H9 (cell line): ENCODE data around the gene TRIM28. TPM values are rescaled to one million over a fixed set of nuclear protein-coding genes. Genes with fewer than 3 reads are reported as not detected.

Source experiments
- DNase-seq: peaks from one replicate; pipeline ENCODE4 v3.0.0-alpha.2; 2017
- H2AFZ ChIP-seq: one replicate; pipeline ENCODE4 v1.6.1; 2013; ENCODE audit warnings: mild to moderate bottlenecking, low read length, control low read depth, moderate library complexity
- H2AK5ac ChIP-seq: 2 replicates; pipeline ENCODE4 v1.6.1; 2013; ENCODE audit warnings: low read length, control low read depth, mixed read lengths; ENCODE audit not compliant: insufficient read length
- H2BK120ac ChIP-seq: one replicate; pipeline ENCODE4 v1.6.1; 2013; ENCODE audit warnings: low read depth, mild to moderate bottlenecking, low read length, control low read depth, inconsistent platforms; ENCODE audit not compliant: poor library complexity, severe bottlenecking
- H2BK12ac ChIP-seq: 2 replicates; pipeline ENCODE4 v1.6.1; 2013; ENCODE audit warnings: low read length, control low read depth, mixed read lengths, low read depth; ENCODE audit not compliant: insufficient read length
- H2BK15ac ChIP-seq: 2 replicates; pipeline ENCODE4 v1.6.1; 2013; ENCODE audit warnings: low read depth, low read length, control low read depth
- H2BK20ac ChIP-seq: one replicate; pipeline ENCODE4 v1.6.1; 2013; ENCODE audit warnings: low read depth, mild to moderate bottlenecking, low read length, control low read depth, inconsistent platforms; ENCODE audit not compliant: poor library complexity, severe bottlenecking
- H2BK5ac ChIP-seq: 2 replicates; pipeline ENCODE4 v1.6.1; 2013; ENCODE audit warnings: low read length, control low read depth, mixed read lengths; ENCODE audit not compliant: insufficient read length
- H3K14ac ChIP-seq: 2 replicates; pipeline ENCODE4 v1.6.1; 2013; ENCODE audit warnings: low read length, control low read depth; ENCODE audit not compliant: insufficient read depth
- H3K18ac ChIP-seq: 2 replicates; pipeline ENCODE4 v1.6.1; 2013; ENCODE audit warnings: low read depth, mild to moderate bottlenecking, mixed read lengths, low read length, control low read depth; ENCODE audit not compliant: insufficient read length
- H3K23ac ChIP-seq: 2 replicates; pipeline ENCODE4 v1.6.1; 2013; ENCODE audit warnings: low read length, control low read depth, mixed read lengths, low read depth; ENCODE audit not compliant: insufficient read length
- H3K23me2 ChIP-seq: 2 replicates; pipeline ENCODE4 v1.6.1; 2013; ENCODE audit warnings: low read depth, mild to moderate bottlenecking, mixed read lengths, low read length, control low read depth; ENCODE audit not compliant: insufficient read length, poor library complexity, severe bottlenecking
- H3K27ac ChIP-seq: 2 replicates; pipeline ENCODE4 v1.5.1; 2013; ENCODE audit warnings: low read length, control low read depth, mixed read lengths, low read depth; ENCODE audit not compliant: insufficient read length
- H3K27me3 ChIP-seq: 2 replicates; pipeline ENCODE4 v1.6.1; 2013; ENCODE audit warnings: low read length, control low read depth, inconsistent platforms; ENCODE audit not compliant: insufficient read depth
- H3K4ac ChIP-seq: 2 replicates; pipeline ENCODE4 v1.6.1; 2013; ENCODE audit warnings: low read depth, mild to moderate bottlenecking, control low read depth, inconsistent platforms, low read length, moderate library complexity
- H3K4me1 ChIP-seq: 2 replicates; pipeline ENCODE4 v1.6.1; 2013; ENCODE audit warnings: low read length, control low read depth, inconsistent platforms; ENCODE audit not compliant: insufficient read depth
- H3K4me2 ChIP-seq: 2 replicates; pipeline ENCODE4 v1.6.1; 2013; ENCODE audit warnings: low read length, control low read depth, mixed read lengths; ENCODE audit not compliant: insufficient read length, insufficient read depth
- H3K56ac ChIP-seq: 2 replicates; pipeline ENCODE4 v1.6.1; 2013; ENCODE audit warnings: low read depth, mild to moderate bottlenecking, mixed read lengths, low read length, control low read depth; ENCODE audit not compliant: insufficient read length
- H3K79me1 ChIP-seq: 2 replicates; pipeline ENCODE4 v1.6.1; 2013; ENCODE audit warnings: low read depth, mild to moderate bottlenecking, moderate library complexity, low read length, control low read depth, inconsistent platforms; ENCODE audit not compliant: insufficient read depth, poor library complexity, severe bottlenecking
- H3K79me2 ChIP-seq: 2 replicates; pipeline ENCODE4 v1.6.1; 2013; ENCODE audit warnings: low read length, control low read depth, inconsistent platforms; ENCODE audit not compliant: insufficient read depth
- H3K9ac ChIP-seq: 2 replicates; pipeline ENCODE4 v1.6.1; 2013; ENCODE audit warnings: low read length, control low read depth, mixed read lengths; ENCODE audit not compliant: insufficient read length; ENCODE audit errors: extremely low read depth
- H3K9me3 ChIP-seq: one replicate; pipeline ENCODE4 v1.6.1; 2013; ENCODE audit warnings: low read depth, low read length, inconsistent platforms; ENCODE audit not compliant: control insufficient read depth
- H3T11ph ChIP-seq: one replicate; pipeline ENCODE4 v1.6.1; 2013; ENCODE audit warnings: mild to moderate bottlenecking, low read length, control low read depth, inconsistent platforms
- H4K20me1 ChIP-seq: one replicate; pipeline ENCODE4 v1.6.1; 2013; ENCODE audit not compliant: control insufficient read depth, insufficient read length, insufficient read depth
- H4K5ac ChIP-seq: 2 replicates; pipeline ENCODE4 v1.6.1; 2013; ENCODE audit warnings: low read depth, mild to moderate bottlenecking, mixed read lengths, low read length, control low read depth; ENCODE audit not compliant: insufficient read length
- H4K8ac ChIP-seq: replicated peaks from 2 replicates; pipeline ENCODE4 v1.6.1; 2013; ENCODE audit warnings: low read length, control low read depth, mixed read lengths, low read depth; ENCODE audit not compliant: insufficient read length
- H4K91ac ChIP-seq: 2 replicates; pipeline ENCODE4 v1.6.1; 2013; ENCODE audit warnings: low read depth, mild to moderate bottlenecking, moderate library complexity, mixed read lengths, low read length, control low read depth; ENCODE audit not compliant: insufficient read length
- H3K27ac Mint-ChIP-seq, 3 experiments: 2 replicates in 2 of 3; 3 replicates in 1 of 3; pipeline ENCODE4 v1.8.0; 2020 to 2021; ENCODE audit warnings: mixed read lengths in 3 of 3, mild to moderate bottlenecking in 1 of 3, moderate library complexity in 1 of 3
- H3K27me3 Mint-ChIP-seq: 2 replicates; pipeline ENCODE4 v1.8.0; 2021; ENCODE audit warnings: low read depth, mild to moderate bottlenecking, moderate library complexity, mixed read lengths
- H3K36me3 Mint-ChIP-seq, 3 experiments: 2 replicates in 2 of 3; 3 replicates in 1 of 3; pipeline ENCODE4 v1.8.0; 2020 to 2021; ENCODE audit warnings: low read depth in 3 of 3, mixed read lengths in 3 of 3; ENCODE audit not compliant: insufficient read depth in 1 of 3
- H3K4me1 Mint-ChIP-seq, 2 experiments: 2 replicates each; pipeline ENCODE4 v1.8.0; 2020; ENCODE audit warnings: mixed read lengths in 2 of 2
- H3K4me3 Mint-ChIP-seq, 2 experiments: 2 replicates in 1 of 2; 3 replicates in 1 of 2; pipeline ENCODE4 v1.8.0; 2020 to 2021; ENCODE audit warnings: mild to moderate bottlenecking in 2 of 2, mixed read lengths in 2 of 2, moderate library complexity in 1 of 2
- H3K9me3 Mint-ChIP-seq, 2 experiments: 2 replicates in 1 of 2; 3 replicates in 1 of 2; pipeline ENCODE4 v1.8.0; 2020; ENCODE audit warnings: mild to moderate bottlenecking in 2 of 2, mixed read lengths in 2 of 2, moderate library complexity in 1 of 2
- WGBS: extraction: QIAGEN DNeasy Blood & Tissue Kit; methylation state at CpG from one replicate; pipeline ENCODE4 v1.1.7; 2013; ENCODE audit warnings: missing lambda C conversion rate, low lambda C conversion rate, mixed read lengths; ENCODE audit not compliant: insufficient read length; ENCODE audit errors: extremely low coverage; 5-methylcytosine and 5-hydroxymethylcytosine counted together
- total RNA-seq: library from RNA; stranded (reverse); gene quantifications from 2 replicates; pipeline ENCODE4 v1.2.1, GENCODE V29; 2021
- TF ChIP-seq, protein P1 (sequence below): fragments of 200-600 bp; sonication (generic); conservative IDR thresholded peaks from 3 replicates; pipeline ENCODE4 v1.8.0; 2021; ENCODE audit warnings: antibody characterized with exemption, mild to moderate bottlenecking

The TRIM28 gene
- total RNA-seq, 1 experiment from 2014 or later: 1,084 TPM

DNA sequence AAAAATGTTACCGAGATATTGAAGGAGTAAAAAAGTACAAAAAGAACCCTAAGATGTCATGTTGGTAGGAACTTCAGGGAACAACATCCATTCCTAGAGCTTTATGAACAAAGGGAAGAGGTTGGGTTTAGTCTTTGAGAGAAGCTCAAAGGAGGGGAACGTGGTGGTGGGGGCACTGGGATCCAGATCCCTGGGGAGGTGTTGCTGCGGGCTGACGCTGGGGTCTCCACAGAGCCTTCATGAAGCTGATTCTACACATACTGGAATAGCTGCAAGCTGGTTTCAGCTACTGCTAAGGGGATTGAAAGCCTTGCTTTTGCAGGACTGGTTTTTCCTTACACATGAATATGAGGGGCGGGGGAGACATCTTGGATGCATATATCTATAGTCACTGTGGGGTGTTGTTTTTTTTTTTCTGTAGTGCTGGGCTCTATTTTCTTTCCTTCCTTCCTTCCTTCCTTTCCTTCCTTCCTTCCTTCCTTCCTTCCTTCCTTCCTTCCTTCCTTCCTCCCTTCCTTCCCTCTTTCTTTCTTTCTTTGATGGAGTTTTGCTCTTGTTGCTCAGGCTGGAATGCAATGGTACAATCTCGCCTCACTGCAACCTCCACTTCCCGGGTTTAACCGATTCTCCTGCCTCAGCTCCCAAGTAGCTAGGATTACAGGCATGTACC, 35.7 kb downstream of the TRIM28 start:
- H3K4me2 ChIP-seq: no peak overlapping the region
- H3K18ac ChIP-seq: no peak overlapping the region
- H3K36me3 Mint-ChIP-seq: peaks cover 13 to 19% (median 14%) of the 10 kb centered on the region in 3 experiments
- no CpG with 5 or more reads among the region's 8 CpGs for WGBS
- no peaks in the 10 kb centered on the region for H4K20me1 ChIP-seq
- H2BK5ac ChIP-seq: no peak overlapping the region
- no peak for DNase-seq
- no peak overlapping the region for H3K4me3 Mint-ChIP-seq
- H2BK20ac ChIP-seq: no peak overlapping the region
- H2AFZ ChIP-seq: no peak overlapping the region
- H2BK120ac ChIP-seq: no peak overlapping the region
- H3K79me2 ChIP-seq: no peaks in the 10 kb centered on the region
- no peak overlapping the region for H3K23ac ChIP-seq
- peaks cover 2% of the 10 kb centered on the region; the same call in 1 of the 2 replicates for H3K27me3 Mint-ChIP-seq
- no peak overlapping the region for H4K5ac ChIP-seq
- no peak overlapping the region for H2BK15ac ChIP-seq
- no peak overlapping the region for H3K14ac ChIP-seq
- H3K4ac ChIP-seq: no peak overlapping the region
- H3K56ac ChIP-seq: no peak overlapping the region
- peak overlapping the region in 1 of 3 experiments; percentile 54; a peak in 2 of 7 replicates for H3K27ac Mint-ChIP-seq
- H3K23me2 ChIP-seq: peaks cover 5% of the 10 kb centered on the region
- no peak overlapping the region for H4K91ac ChIP-seq
- H2BK12ac ChIP-seq: no peak overlapping the region
- H3T11ph ChIP-seq: no peak overlapping the region
- no peaks in the 10 kb centered on the region; a peak in 1 of 5 replicates for H3K9me3 Mint-ChIP-seq
- H3K79me1 ChIP-seq: no peaks in the 10 kb centered on the region
- no peak overlapping the region for H3K9ac ChIP-seq
- H3K27ac ChIP-seq: no peak overlapping the region
- no peak overlapping the region for H4K8ac ChIP-seq
- H3K4me1 ChIP-seq: no peaks in the 10 kb centered on the region
- no peak overlapping the region for H2AK5ac ChIP-seq
- H3K4me1 Mint-ChIP-seq: peaks cover 9 to 17% of the 10 kb centered on the region in 2 experiments
- no peaks in the 10 kb centered on the region for H3K27me3 ChIP-seq
- TF ChIP-seq, protein P1, sequence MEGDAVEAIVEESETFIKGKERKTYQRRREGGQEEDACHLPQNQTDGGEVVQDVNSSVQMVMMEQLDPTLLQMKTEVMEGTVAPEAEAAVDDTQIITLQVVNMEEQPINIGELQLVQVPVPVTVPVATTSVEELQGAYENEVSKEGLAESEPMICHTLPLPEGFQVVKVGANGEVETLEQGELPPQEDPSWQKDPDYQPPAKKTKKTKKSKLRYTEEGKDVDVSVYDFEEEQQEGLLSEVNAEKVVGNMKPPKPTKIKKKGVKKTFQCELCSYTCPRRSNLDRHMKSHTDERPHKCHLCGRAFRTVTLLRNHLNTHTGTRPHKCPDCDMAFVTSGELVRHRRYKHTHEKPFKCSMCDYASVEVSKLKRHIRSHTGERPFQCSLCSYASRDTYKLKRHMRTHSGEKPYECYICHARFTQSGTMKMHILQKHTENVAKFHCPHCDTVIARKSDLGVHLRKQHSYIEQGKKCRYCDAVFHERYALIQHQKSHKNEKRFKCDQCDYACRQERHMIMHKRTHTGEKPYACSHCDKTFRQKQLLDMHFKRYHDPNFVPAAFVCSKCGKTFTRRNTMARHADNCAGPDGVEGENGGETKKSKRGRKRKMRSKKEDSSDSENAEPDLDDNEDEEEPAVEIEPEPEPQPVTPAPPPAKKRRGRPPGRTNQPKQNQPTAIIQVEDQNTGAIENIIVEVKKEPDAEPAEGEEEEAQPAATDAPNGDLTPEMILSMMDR: no peak
- H3K9me3 ChIP-seq: no peaks in the 10 kb centered on the region
